Karpas-422 (cell line): Measurements from ENCODE around the gene FCRLB. TPM values are rescaled to one million over a fixed set of nuclear protein-coding genes. Genes with fewer than 3 reads are reported as not detected.
A peak's percentile ranks its signal among the peaks of the same experiment; 100 is the strongest.

Source experiments
- DNase-seq: peaks from one replicate; pipeline ENCODE4 v3.0.0-alpha.2; 2015
- H2AFZ ChIP-seq: fragments of 200-600 bp; sonication (generic); 2 replicates; pipeline ENCODE4 v1.6.1; 2014; ENCODE audit warnings: antibody characterized with exemption, low read length, mixed read lengths
- H3K27ac ChIP-seq: fragments of 200-600 bp; sonication (generic); 2 replicates; pipeline ENCODE4 v1.5.1; 2014; ENCODE audit warnings: mild to moderate bottlenecking, low read length, moderate library complexity
- H3K27me3 ChIP-seq: fragments of 200-600 bp; sonication (generic); 2 replicates; pipeline ENCODE4 v1.6.1; 2014; ENCODE audit warnings: low read length, mixed read lengths
- H3K36me3 ChIP-seq: fragments of 200-600 bp; sonication (generic); 2 replicates; pipeline ENCODE4 v1.6.1; 2014; ENCODE audit warnings: low read length, mixed read lengths; ENCODE audit not compliant: insufficient read depth
- H3K4me1 ChIP-seq: fragments of 200-600 bp; sonication (generic); 2 replicates; pipeline ENCODE4 v1.6.1; 2014; ENCODE audit warnings: mild to moderate bottlenecking, low read length, mixed read lengths
- H3K4me2 ChIP-seq: fragments of 200-600 bp; sonication (generic); 2 replicates; pipeline ENCODE4 v1.6.1; 2014; ENCODE audit warnings: low read length, low read depth, mild to moderate bottlenecking; ENCODE audit not compliant: poor library complexity, severe bottlenecking
- H3K4me3 ChIP-seq: fragments of 200-600 bp; sonication (generic); 2 replicates; pipeline ENCODE4 v1.5.1; 2014; ENCODE audit warnings: mild to moderate bottlenecking, antibody characterized with exemption, low read length, mixed read lengths
- H3K79me2 ChIP-seq: fragments of 200-600 bp; sonication (generic); 2 replicates; pipeline ENCODE4 v1.6.1; 2014; ENCODE audit warnings: mild to moderate bottlenecking, low read length, mixed read lengths
- H3K9ac ChIP-seq: fragments of 200-600 bp; sonication (generic); 2 replicates; pipeline ENCODE4 v1.6.0; 2014; ENCODE audit warnings: low read length
- H3K9me2 ChIP-seq: fragments of 200-600 bp; sonication (generic), shearing (Covaris generic); replicated peaks from 2 replicates; pipeline ENCODE4 v1.6.0; 2014; ENCODE audit warnings: mild to moderate bottlenecking, low read length, moderate library complexity; ENCODE audit not compliant: insufficient read depth
- H3K9me3 ChIP-seq: fragments of 300-700, 200-600 bp; sonication (generic); 2 replicates; pipeline ENCODE4 v1.6.1; 2014; ENCODE audit warnings: low read length, mixed read lengths
- H4K20me1 ChIP-seq: fragments of 200-600 bp; sonication (generic); 2 replicates; pipeline ENCODE4 v1.6.1; 2014; ENCODE audit warnings: mild to moderate bottlenecking, antibody characterized with exemption, low read length, low read depth; ENCODE audit not compliant: insufficient read depth
- total RNA-seq: library from RNA; depleted of rRNA; stranded (reverse); fragments of >200 nt; shearing (Covaris generic); gene quantifications from 2 replicates; pipeline ENCODE4 v1.2.3, GENCODE V29; 2014; ENCODE audit warnings: low replicate concordance

The FCRLB gene
- total RNA-seq, 1 experiment from 2014 or later = 937 TPM

GRCh38 chr1:161739865-161740566, 18.7 kb downstream of the FCRLB start:
- no peak overlapping the region for H3K27ac ChIP-seq
- no peak overlapping the region for H2AFZ ChIP-seq
- H3K79me2 ChIP-seq = no peaks in the 10 kb centered on the region
- no peaks in the 10 kb centered on the region for H4K20me1 ChIP-seq
- H3K27me3 ChIP-seq = no peaks in the 10 kb centered on the region
- no peak overlapping the region for H3K4me2 ChIP-seq
- H3K4me3 ChIP-seq = no peak overlapping the region
- H3K36me3 ChIP-seq = no peaks in the 10 kb centered on the region
- H3K9ac ChIP-seq = no peak overlapping the region
- no peaks in the 10 kb centered on the region for H3K9me3 ChIP-seq
- no peaks in the 10 kb centered on the region for H3K9me2 ChIP-seq
- H3K4me1 ChIP-seq = peaks cover 62% of the 10 kb centered on the region
- DNase-seq = no peak

- H3K4me3 ChIP-seq = peak overlapping the region; percentile 1; the same call in 1 of the 2 replicates
- H3K4me1 ChIP-seq = peaks cover 58% of the 10 kb centered on the region
- no peaks in the 10 kb centered on the region for H3K9me2 ChIP-seq
- DNase-seq = peak; percentile 69
- H3K9ac ChIP-seq = peak overlapping the region; percentile 11; the same call in 1 of the 2 replicates
- H3K4me2 ChIP-seq = peak overlapping the region; percentile 37
- H3K27me3 ChIP-seq = no peaks in the 10 kb centered on the region
- H3K79me2 ChIP-seq = no peaks in the 10 kb centered on the region
- no peaks in the 10 kb centered on the region for H3K36me3 ChIP-seq
- no peak overlapping the region for H2AFZ ChIP-seq
- no peak overlapping the region for H3K27ac ChIP-seq
- H3K9me3 ChIP-seq = no peaks in the 10 kb centered on the region
- H4K20me1 ChIP-seq = no peaks in the 10 kb centered on the region
Observed at GRCh38 chr1:161740921-161741320, 19.6 kb downstream of the FCRLB start.

- Histone ChIP-seq H3K36me3 (no peaks in the 10 kb centered on the region), H4K20me1 (no peaks in the 10 kb centered on the region), H3K9ac (no peak overlapping the region), H3K9me2 (no peaks in the 10 kb centered on the region), H3K4me1 (peaks cover 48% of the 10 kb centered on the region), H2AFZ (no peak overlapping the region), H3K4me2 (no peak overlapping the region), H3K4me3 (no peak overlapping the region), H3K9me3 (no peaks in the 10 kb centered on the region), H3K27ac (no peak overlapping the region), H3K79me2 (no peaks in the 10 kb centered on the region), H3K27me3 (no peaks in the 10 kb centered on the region)
- no peak for DNase-seq
Observed at GRCh38 chr1:161743231-161743630, 21.9 kb downstream of the FCRLB start.

DNA sequence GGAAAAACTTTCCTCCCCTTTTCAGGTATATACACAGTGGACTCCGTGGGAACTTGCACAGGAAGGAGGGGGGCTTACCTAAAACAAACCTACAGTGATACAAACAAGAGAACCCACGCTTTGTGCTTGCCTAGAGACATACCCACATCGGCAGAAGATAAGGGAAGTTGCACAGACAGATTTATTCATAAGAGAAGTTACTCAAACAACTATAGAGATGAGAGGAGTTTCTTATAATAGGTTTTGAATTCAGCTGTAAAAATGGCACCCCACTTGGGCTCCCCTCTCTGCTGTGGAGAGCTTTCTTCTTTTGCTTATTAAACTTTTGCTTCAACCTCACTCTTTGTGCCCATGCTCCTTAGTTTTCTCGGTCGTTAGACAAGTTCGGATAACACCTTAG, 26.5 kb downstream of the FCRLB start:
- H3K27ac ChIP-seq = no peak overlapping the region
- DNase-seq = peak; percentile 63
- H3K4me3 ChIP-seq = peak overlapping the region; percentile 82
- H3K4me2 ChIP-seq = peak overlapping the region; percentile 83
- H3K9ac ChIP-seq = peak overlapping the region; percentile 27
- peaks cover 18% of the 10 kb centered on the region for H3K36me3 ChIP-seq
- H2AFZ ChIP-seq = peak overlapping the region; percentile 38; the same call in 1 of the 2 replicates
- H3K9me3 ChIP-seq = no peaks in the 10 kb centered on the region
- H3K79me2 ChIP-seq = peaks cover 32% of the 10 kb centered on the region
- H3K4me1 ChIP-seq = peaks cover 39% of the 10 kb centered on the region
- H3K27me3 ChIP-seq = no peaks in the 10 kb centered on the region
- no peaks in the 10 kb centered on the region for H3K9me2 ChIP-seq
- H4K20me1 ChIP-seq = peaks cover 6% of the 10 kb centered on the region; the same call in 1 of the 2 replicates

- Histone ChIP-seq H3K9ac (peak within 1 kb of the TSS; percentile 87), H3K36me3 (peaks cover 35% of the 10 kb centered on the region), H3K4me2 (peak within 1 kb of the TSS; percentile 83), H3K79me2 (peaks cover 45% of the 10 kb centered on the region), H3K9me2 (no peaks in the 10 kb centered on the region), H3K4me3 (peak within 1 kb of the TSS; percentile 82), H3K27ac (peak within 1 kb of the TSS; percentile 64), H3K9me3 (peaks cover 5% of the 10 kb centered on the region), H3K27me3 (no peaks in the 10 kb centered on the region), H2AFZ (peak within 1 kb of the TSS; percentile 48), H4K20me1 (peaks cover 6% of the 10 kb centered on the region; the same call in 1 of the 2 replicates), H3K4me1 (peaks cover 39% of the 10 kb centered on the region)
- peak; percentile 100 for DNase-seq
Observed at GRCh38 chr1:161749509-161750407, 28.4 kb downstream of the FCRLB start, which contains the start of gene DUSP12. TSS of gene DUSP12 (plus strand) at chr1:161749786. CDS start at chr1:161749802, 16 bp downstream.

DNA sequence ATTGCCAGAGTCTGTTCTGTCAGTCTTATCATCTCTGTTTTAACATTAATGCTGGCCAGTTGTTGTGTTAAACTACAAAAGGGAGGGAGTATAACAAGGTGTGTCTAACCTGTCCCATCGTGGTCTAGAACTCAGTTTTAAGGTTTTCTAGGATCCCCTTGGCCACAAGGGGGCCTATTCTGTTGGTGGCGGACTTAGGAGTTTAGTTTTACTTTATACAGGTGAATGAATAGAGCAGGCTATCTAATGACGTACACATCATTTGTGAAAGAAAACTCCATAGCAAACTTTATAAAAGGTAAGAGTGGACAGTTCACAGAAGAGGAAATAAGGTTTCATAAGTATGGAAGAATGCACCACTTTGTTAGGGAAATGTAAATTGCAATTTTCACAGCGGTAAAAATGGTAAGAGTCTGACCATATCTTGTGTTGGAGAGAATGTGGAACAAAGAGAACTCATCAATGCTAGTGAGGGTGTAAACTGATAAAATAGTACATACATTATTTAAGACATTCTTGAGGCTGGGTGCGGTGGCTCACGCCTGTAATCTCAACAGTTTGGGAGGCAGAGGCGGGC, 42.3 kb downstream of the FCRLB start:
- H4K20me1 ChIP-seq = no peaks in the 10 kb centered on the region
- H3K27me3 ChIP-seq = no peaks in the 10 kb centered on the region
- H2AFZ ChIP-seq = peak overlapping the region; percentile 74
- peak overlapping the region; percentile 58 for H3K4me2 ChIP-seq
- H3K4me1 ChIP-seq = peaks cover 33% of the 10 kb centered on the region
- H3K27ac ChIP-seq = no peak overlapping the region
- 0 out of 2 replicates have a peak overlapping the region, but pooled peaks have one; percentile 2 for H3K9ac ChIP-seq
- peak overlapping the region; percentile 37; the same call in 1 of the 2 replicates for H3K4me3 ChIP-seq
- no peaks in the 10 kb centered on the region for H3K9me3 ChIP-seq
- H3K9me2 ChIP-seq = no peaks in the 10 kb centered on the region
- H3K36me3 ChIP-seq = peaks cover 7% of the 10 kb centered on the region; the same call in 1 of the 2 replicates
- DNase-seq = peak; percentile 91
- H3K79me2 ChIP-seq = peaks cover 32% of the 10 kb centered on the region

DNA sequence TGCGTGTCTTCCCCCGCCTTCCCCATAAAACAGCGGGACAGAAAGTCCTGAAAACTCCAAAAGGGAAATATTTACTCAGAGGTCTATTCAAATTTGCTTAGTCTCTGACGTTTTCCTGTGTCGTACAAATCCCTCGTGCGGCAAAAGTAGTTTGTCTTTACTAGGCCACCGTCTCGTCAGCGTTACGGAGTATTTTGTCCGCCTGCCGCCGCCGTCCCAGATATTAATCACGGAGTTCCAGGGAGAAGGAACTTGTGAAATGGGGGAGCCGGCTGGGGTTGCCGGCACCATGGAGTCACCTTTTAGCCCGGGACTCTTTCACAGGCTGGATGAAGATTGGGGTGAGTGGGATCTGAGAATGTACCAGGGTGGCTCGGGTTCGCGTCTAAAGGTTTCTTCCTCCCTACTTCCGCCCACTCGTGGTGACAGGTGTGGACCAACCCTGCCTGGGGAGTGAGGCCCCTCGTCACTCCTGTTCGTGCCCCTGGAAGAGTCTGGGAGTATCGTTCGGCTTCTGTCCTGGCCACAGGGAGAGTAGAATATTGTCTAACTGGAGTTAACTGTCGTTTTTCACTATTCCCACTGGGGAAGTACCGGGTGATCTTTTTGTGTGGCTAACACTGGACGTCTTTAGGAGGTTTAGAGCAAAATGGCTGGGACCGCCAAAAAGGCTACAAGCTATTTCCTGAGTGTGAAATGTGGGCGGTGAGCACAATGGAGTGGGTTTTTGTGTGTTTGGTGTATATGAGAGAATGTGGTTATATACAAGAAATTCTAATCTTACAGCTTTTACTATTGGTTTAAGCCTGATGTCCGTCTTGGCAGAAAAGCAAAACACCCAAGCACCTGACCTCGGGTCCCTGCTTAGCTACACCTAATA, 45.0 kb downstream of the FCRLB start, which contains the start of gene ATF6:
Gene ATF6 (plus strand): TSS at position 219 of the 880 bp plus-strand sequence. CDS start 41 bp downstream, at position 260.
- Histone ChIP-seq H3K27me3 (no peaks in the 10 kb centered on the region), H3K9me3 (no peaks in the 10 kb centered on the region), H3K9me2 (no peaks in the 10 kb centered on the region), H2AFZ (peak within 1 kb of the TSS; percentile 73), H3K9ac (peak within 1 kb of the TSS; percentile 86), H4K20me1 (no peaks in the 10 kb centered on the region; the same call in 1 of the 2 replicates), H3K36me3 (peaks cover 11% of the 10 kb centered on the region; the same call in 1 of the 2 replicates), H3K4me2 (peak within 1 kb of the TSS; percentile 88), H3K27ac (peak within 1 kb of the TSS; percentile 44), H3K4me3 (peak within 1 kb of the TSS; percentile 88), H3K79me2 (peaks cover 59% of the 10 kb centered on the region), H3K4me1 (peaks cover 51% of the 10 kb centered on the region)
- peak; percentile 98 for DNase-seq
